Panc1 (cell line): ENCODE data around the gene MAPK14. TPM values are rescaled to one million over a fixed set of nuclear protein-coding genes. Genes with fewer than 3 reads are reported as not detected.

Experiments
- ATAC-seq: fragments of 200-7000 bp; cut with Tn5 transposase; 2 replicates; pipeline ENCODE4 v1.9.1; 2020; ENCODE audit warnings: mild to moderate bottlenecking, moderate library complexity
- BruUV-seq: library from RNA; stranded (reverse); fragments of 400-500 nt; replicated peaks from 2 replicates; lab custom pipeline; 2021; lab: Mats Ljungman, UMichigan
- CTCF ChIA-PET: fragments of 300-600 bp; sonication (Branson Sonifier 250); formaldehyde crosslinking; loops from one replicate; lab custom pipeline; 2022; ENCODE audit warnings: antibody characterized with exemption; lab: Charles Lee
- POLR2A ChIA-PET: fragments of 300-600 bp; sonication (Branson Sonifier 250); formaldehyde crosslinking; loops from one replicate; lab custom pipeline; 2022; ENCODE audit warnings: antibody characterized with exemption; lab: Charles Lee
- DNase-seq: peaks from one replicate; pipeline ENCODE4 v3.0.0-alpha.2; 2010; ENCODE audit warnings: low read depth, low spot score
- H3K27ac ChIP-seq: 2 replicates; pipeline ENCODE4 v1.5.1; 2011; ENCODE audit warnings: mild to moderate bottlenecking, low read length, inconsistent platforms
- H3K27me3 ChIP-seq: fragments of 200-500 bp; sonication (Bioruptor generic); 2 replicates; pipeline ENCODE4 v1.6.0; 2014; ENCODE audit warnings: low read length, inconsistent platforms; ENCODE audit not compliant: control insufficient read depth, insufficient read depth
- H3K36me3 ChIP-seq: fragments of 200-500 bp; sonication (Bioruptor generic); 2 replicates; pipeline ENCODE4 v1.5.1; 2014; ENCODE audit warnings: inconsistent platforms, mild to moderate bottlenecking, low read length, moderate library complexity; ENCODE audit not compliant: control insufficient read depth, insufficient read depth
- H3K4me1 ChIP-seq: 2 replicates; pipeline ENCODE4 v1.5.1; 2011; ENCODE audit warnings: inconsistent platforms, mild to moderate bottlenecking, low read length, moderate library complexity; ENCODE audit not compliant: control insufficient read depth, insufficient read depth
- H3K4me3 ChIP-seq, 2 experiments: 2 replicates each; pipeline ENCODE4 v1.5.1; 2011 to 2012; ENCODE audit warnings: low read depth in 2 of 2, low read length in 2 of 2, mild to moderate bottlenecking in 2 of 2, inconsistent platforms in 1 of 2, moderate library complexity in 1 of 2
- H3K9me3 ChIP-seq: fragments of 200-500 bp; sonication (Bioruptor generic); 2 replicates; pipeline ENCODE4 v1.5.1; 2014; ENCODE audit warnings: low read depth, mild to moderate bottlenecking, inconsistent platforms, low read length, moderate library complexity; ENCODE audit not compliant: control insufficient read depth, insufficient read depth
- CTCF ChIP-seq: fragments of 450-650 bp; IDR thresholded peaks from 2 replicates; pipeline ENCODE4 v1.5.1; 2017; ENCODE audit warnings: mild to moderate bottlenecking
- POLR2AphosphoS5 ChIP-seq: IDR thresholded peaks from 2 replicates; pipeline ENCODE4 v1.6.1; 2012; ENCODE audit warnings: mild to moderate bottlenecking, low read depth, low read length, moderate library complexity
- SIN3A ChIP-seq: IDR thresholded peaks from 2 replicates; pipeline ENCODE4 v1.6.1; 2012; ENCODE audit warnings: low read depth, mild to moderate bottlenecking, low read length, moderate library complexity, borderline replicate concordance; ENCODE audit not compliant: insufficient read depth
- TCF7L2 ChIP-seq: IDR thresholded peaks from 2 replicates; pipeline ENCODE4 v1.6.1; 2011; ENCODE audit warnings: mild to moderate bottlenecking, low read depth, low read length, inconsistent platforms
- in situ Hi-C: cut with HindIII; loops from 2 replicates; pipeline ENCODE4 v1.10.0; 2016; ENCODE audit warnings: low sequenced_read_pairs, low pct_unique_long_range_greater_than_20kb
- intact Hi-C: fragments of 100-400 bp; cut with micrococcal nuclease; formaldehyde crosslinking; loops from one replicate; pipeline ENCODE4 v1.10.0; 2022; ENCODE audit not compliant: unreplicated experiment
- total RNA-seq: library from RNA; stranded (reverse); gene quantifications from one replicate; pipeline ENCODE4 v1.2.1, GENCODE V29; 2021; ENCODE audit not compliant: unreplicated experiment
- TF ChIP-seq, protein P1 (sequence below), 2 experiments: IDR thresholded peaks; 2 replicates each; pipeline ENCODE4 v1.6.1; 2011 to 2012; ENCODE audit warnings: low read depth in 2 of 2, control low read depth in 1 of 2, low read length in 1 of 2, mild to moderate bottlenecking in 1 of 2, moderate library complexity in 1 of 2; ENCODE audit not compliant: insufficient read depth in 1 of 2

Gene MAPK14
- total RNA-seq, 1 experiment from 2014 or later: 42.3 TPM

DNA sequence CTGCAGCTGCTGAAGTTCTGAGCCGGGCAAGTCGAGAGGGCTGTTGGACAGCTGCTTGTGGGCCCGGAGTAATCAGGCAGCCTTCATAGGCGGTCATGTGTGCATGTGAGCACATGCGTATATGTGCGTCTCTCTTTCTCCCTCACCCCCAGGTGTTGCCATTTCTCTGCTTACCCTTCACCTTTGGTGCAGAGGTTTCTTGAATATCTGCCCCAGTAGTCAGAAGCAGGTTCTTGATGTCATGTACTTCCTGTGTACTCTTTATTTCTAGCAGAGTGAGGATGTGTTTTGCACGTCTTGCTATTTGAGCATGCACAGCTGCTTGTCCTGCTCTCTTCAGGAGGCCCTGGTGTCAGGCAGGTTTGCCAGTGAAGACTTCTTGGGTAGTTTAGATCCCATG, 81.5 kb downstream of the MAPK14 start:
- intact Hi-C loops: no loop called here
- Histone ChIP-seq H3K4me1 (no peaks in the 10 kb centered on the region), H3K36me3 (no peaks in the 10 kb centered on the region), H3K9me3 (no peaks in the 10 kb centered on the region), H3K27me3 (no peaks in the 10 kb centered on the region), H3K4me3 (no peak overlapping the region), H3K27ac (no peak overlapping the region)
- ATAC-seq (no peak), DNase-seq (no peak)
- in situ Hi-C loops: no loop called here
- TF ChIP-seq POLR2AphosphoS5: no peak
- no peak for TF ChIP-seq CTCF
- no peak for TF ChIP-seq TCF7L2
- no peak for TF ChIP-seq SIN3A
- TF ChIP-seq, protein P1, sequence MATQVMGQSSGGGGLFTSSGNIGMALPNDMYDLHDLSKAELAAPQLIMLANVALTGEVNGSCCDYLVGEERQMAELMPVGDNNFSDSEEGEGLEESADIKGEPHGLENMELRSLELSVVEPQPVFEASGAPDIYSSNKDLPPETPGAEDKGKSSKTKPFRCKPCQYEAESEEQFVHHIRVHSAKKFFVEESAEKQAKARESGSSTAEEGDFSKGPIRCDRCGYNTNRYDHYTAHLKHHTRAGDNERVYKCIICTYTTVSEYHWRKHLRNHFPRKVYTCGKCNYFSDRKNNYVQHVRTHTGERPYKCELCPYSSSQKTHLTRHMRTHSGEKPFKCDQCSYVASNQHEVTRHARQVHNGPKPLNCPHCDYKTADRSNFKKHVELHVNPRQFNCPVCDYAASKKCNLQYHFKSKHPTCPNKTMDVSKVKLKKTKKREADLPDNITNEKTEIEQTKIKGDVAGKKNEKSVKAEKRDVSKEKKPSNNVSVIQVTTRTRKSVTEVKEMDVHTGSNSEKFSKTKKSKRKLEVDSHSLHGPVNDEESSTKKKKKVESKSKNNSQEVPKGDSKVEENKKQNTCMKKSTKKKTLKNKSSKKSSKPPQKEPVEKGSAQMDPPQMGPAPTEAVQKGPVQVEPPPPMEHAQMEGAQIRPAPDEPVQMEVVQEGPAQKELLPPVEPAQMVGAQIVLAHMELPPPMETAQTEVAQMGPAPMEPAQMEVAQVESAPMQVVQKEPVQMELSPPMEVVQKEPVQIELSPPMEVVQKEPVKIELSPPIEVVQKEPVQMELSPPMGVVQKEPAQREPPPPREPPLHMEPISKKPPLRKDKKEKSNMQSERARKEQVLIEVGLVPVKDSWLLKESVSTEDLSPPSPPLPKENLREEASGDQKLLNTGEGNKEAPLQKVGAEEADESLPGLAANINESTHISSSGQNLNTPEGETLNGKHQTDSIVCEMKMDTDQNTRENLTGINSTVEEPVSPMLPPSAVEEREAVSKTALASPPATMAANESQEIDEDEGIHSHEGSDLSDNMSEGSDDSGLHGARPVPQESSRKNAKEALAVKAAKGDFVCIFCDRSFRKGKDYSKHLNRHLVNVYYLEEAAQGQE (IDR thresholded peaks at IDR 0.05; ENCODE audit: insufficient read depth in 1 of 2, low read depth in 2 of 2, low read length in 1 of 2): no peak
- no TSS peak for BruUV-seq
- POLR2A ChIA-PET: no interaction called here
- CTCF ChIA-PET: no interaction called here

DNA sequence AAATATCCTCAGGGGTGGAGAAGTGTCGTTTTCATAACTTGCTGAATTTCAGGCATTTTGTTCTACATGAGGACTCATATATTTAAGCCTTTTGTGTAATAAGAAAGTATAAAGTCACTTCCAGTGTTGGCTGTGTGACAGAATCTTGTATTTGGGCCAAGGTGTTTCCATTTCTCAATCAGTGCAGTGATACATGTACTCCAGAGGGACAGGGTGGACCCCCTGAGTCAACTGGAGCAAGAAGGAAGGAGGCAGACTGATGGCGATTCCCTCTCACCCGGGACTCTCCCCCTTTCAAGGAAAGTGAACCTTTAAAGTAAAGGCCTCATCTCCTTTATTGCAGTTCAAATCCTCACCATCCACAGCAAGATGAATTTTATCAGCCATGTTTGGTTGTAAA, 82.4 kb downstream of the MAPK14 start:
- no peaks in the 10 kb centered on the region for H3K36me3 ChIP-seq
- in situ Hi-C loops: no loop called here
- ChIA-PET CTCF (no interaction called here), POLR2A (no interaction called here)
- TF ChIP-seq POLR2AphosphoS5 (no peak), TCF7L2 (no peak), CTCF (no peak), SIN3A (no peak)
- TF ChIP-seq, protein P1 (IDR thresholded peaks at IDR 0.05; ENCODE audit: insufficient read depth in 1 of 2, low read depth in 2 of 2, low read length in 1 of 2): no peak
- no peak overlapping the region for H3K4me3 ChIP-seq
- no peaks in the 10 kb centered on the region for H3K9me3 ChIP-seq
- intact Hi-C loops: no loop called here
- no peaks in the 10 kb centered on the region for H3K27me3 ChIP-seq
- DNase-seq: no peak
- TSS peak; percentile 34 for BruUV-seq
- no peaks in the 10 kb centered on the region for H3K4me1 ChIP-seq
- H3K27ac ChIP-seq: no peak overlapping the region
- no peak for ATAC-seq
